HFF-Myc (cell line): Measurements from ENCODE around the gene AP4S1.

Experiments
- DNase-seq: peaks from one replicate; pipeline ENCODE4 v3.0.0-alpha.2; 2011; ENCODE audit warnings: low read depth; ENCODE audit errors: extremely low read depth
- H3K4me3 ChIP-seq: replicated peaks from 2 replicates; pipeline ENCODE4 v1.5.1; 2011; ENCODE audit warnings: low read depth, mild to moderate bottlenecking, control low read depth, low read length
- CTCF ChIP-seq: IDR thresholded peaks from 2 replicates; pipeline ENCODE4 v1.5.1; 2012; ENCODE audit warnings: mild to moderate bottlenecking, low read depth, low read length, control low read depth; ENCODE audit errors: missing control alignments

The AP4S1 gene

GRCh38 chr14:31128601-31129526, 103.4 kb downstream of the AP4S1 start:
- DNase-seq, result no peak
- no peak overlapping the region for H3K4me3 ChIP-seq
- TF ChIP-seq CTCF, result no peak

GRCh38 chr14:31133133-31133532, 107.7 kb downstream of the AP4S1 start:
- H3K4me3 ChIP-seq, result no peak overlapping the region
- no peak for TF ChIP-seq CTCF
- DNase-seq, result no peak

- H3K4me3 ChIP-seq, result no peak overlapping the region
- DNase-seq, result no peak
- no peak for TF ChIP-seq CTCF
Measured at GRCh38 chr14:31137214-31137889, 111.9 kb downstream of the AP4S1 start.

GRCh38 chr14:31138301-31138700, 112.9 kb downstream of the AP4S1 start:
- no peak for TF ChIP-seq CTCF
- no peak for DNase-seq
- no peak overlapping the region for H3K4me3 ChIP-seq

- no peak for DNase-seq
- H3K4me3 ChIP-seq, result no peak overlapping the region
- TF ChIP-seq CTCF, result no peak
Measured at GRCh38 chr14:31139301-31139847, 113.9 kb downstream of the AP4S1 start.

- no peak for TF ChIP-seq CTCF
- DNase-seq, result no peak
Measured at GRCh38 chr14:31142455-31143087, 117.1 kb downstream of the AP4S1 start.

More at GRCh38 chr14:31142455-31143087, 117.1 kb downstream of the AP4S1 start:
- no peak overlapping the region for H3K4me3 ChIP-seq
